ENCODE results near the gene AP3M1.
"Not testable (repeated sequence)": the region's sequence is repeated elsewhere in the genome, so short reads cannot be mapped to it uniquely, and the experiment has no call there.

Gene AP3M1

DNA sequence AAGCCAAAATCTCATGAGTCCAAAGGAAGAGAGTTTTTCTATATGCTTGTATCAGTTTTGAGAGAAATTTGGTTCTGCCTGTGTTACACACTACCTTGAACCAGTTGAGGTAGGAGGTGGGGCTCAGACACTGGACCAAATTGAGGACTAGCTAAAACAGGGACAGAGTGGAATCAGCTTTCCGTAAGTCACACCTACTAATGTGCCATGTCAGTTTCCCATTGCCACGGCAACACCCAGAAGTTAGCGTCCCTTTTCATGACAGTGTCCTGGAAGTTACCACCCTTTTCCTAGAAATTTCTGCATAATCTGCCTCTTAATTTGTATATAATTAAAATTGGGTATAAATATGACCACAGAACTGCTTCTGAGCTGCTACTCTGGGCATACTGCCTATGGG is 9.4 kb upstream of the AP3M1 start:
- DNase-seq: no peak

DNA sequence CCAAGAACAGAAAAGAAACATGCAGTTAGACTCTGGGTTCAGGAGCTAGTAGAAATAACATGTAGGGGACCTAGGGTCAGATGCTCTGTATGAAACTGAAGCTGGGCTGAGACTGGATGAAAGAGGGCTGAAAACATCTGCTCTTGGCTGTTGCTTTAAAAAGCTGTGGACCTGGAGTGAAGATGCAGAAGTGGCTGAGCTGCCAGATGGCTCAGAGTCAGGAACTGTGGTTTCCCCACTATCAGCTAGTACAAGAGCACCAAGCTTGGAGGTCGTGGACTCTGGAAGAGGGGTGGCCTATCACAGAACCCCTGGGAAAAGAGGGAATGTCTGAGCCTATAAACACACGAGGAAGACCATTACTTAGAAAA is 6.3 kb upstream of the AP3M1 start:
- no peak for DNase-seq

DNA sequence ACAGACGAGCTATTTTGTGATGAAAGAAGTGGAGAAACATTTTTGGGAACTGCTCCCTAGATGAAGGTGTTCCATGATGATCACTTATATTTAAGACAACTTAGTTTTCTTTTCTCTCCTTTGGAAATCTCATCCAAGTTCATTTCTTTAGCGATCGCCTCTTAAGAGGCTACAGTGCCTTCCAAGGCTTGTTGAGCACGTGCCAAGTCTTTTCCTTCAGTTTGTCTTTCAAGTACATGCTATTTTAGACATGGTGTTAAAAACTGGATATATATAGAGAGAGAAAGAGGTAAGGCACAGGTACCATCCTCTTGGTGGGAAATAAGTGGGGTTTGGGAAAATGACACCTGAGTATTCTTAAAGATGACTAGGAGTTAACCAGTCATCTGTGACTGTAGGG is 3.0 kb upstream of the AP3M1 start:
- no peak for DNase-seq

DNA sequence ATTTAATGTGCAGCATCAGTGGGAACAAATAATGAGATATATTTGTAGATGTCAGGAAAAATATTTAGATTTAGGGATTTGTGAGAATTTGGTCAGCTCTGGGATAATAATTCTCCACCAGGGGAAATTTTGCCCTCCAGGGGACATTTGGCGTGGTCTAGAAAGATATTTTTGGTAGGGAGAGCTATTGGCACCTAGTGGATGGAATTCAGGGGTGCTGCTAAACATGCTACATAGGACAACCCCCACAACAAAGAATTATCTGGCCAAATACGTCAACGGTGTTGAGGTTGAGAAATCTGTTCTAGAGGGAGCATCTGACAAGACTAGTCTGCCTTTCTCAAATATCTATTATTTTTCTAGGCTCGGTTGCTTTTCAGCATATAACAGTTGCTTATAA is 2.5 kb upstream of the AP3M1 start:
- no peak for DNase-seq

DNA sequence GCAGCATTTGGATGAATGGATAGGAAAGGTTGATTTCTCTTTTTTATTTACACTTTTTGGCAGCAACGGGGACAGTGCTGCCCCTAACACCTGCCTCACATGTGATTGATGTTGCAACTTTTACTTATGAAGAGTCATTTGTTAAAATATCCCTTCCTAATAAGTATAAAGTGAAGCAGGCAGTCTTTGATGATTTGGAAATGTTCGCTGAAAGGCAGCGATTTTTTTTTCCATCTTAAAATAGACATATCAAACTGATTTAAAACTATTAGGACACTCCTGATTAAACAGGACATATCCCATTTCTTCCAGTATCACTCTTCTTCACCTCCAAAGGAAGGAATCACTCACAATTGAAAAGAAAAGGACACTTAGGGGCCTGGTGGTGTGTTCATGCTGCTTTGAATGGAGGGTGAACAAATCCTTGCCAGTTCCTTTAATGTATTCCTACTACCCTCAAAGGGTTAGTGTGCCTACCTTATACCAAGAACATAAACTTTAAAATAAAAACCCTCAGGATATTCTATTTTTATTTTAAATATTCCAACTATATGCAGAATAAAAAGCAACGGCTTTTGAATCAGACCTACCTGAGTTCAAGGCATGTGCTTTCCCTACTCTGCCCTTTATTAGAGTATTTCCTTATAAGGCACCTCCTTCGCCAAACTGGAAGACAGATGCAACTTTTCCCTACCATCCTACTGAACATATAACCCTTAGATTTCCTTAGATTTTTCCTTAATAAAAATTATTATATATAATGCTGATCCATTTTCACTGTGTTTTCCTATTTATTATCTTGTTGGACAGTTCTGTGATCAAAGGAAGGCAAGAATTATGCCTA is 1.5 kb upstream of the AP3M1 start:
- no peak for DNase-seq

DNA sequence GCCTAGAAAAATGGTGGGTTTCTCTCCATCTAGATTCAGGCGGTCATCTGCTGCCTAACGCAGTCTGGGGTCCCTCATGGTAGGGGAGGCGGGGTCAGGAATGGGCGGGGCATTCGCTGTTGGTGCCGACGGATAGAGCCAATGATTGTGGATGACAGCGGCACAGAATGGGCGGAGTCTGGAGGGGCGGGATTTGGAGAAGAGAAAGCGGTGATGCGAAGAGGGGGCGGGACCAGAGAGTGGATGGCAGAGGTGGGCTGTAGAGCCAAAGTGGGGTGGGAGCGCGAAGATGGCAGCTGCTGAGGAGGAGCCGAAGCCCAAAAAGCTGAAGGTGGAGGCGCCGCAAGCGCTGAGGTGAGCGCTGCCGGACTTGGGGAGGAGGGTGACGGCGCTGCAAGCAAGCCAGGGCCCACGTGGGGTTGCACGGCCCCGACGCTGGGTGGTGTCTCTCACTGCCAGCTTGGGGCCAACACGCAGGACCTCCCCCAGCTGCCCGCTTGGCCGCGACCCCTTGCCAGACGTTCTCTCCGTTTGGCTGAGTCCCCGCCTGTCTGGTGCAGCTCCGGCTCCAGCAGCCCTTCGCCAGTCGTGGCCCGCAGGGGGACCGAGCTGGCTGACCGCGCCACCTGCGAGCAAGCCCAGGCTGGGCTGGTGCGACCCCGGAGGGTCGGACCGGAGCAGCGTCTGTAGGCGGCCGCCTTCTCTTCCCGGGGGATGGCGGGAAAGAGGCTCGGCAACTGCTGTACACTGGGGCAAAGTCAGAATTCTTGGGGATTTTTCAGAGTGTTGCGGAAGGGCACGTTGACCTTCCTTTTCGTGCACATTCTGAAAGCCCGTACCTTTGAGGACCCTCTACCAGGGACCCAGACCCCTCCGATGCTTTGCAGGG is 606 bp upstream of the AP3M1 start, which contains the start of gene ADK:
TSS of gene ADK (plus strand) at position 232 of the 889 bp plus-strand sequence. CDS start at position 290, 58 bp downstream.
- DNase-seq: peak; percentile 89 to 90

DNA sequence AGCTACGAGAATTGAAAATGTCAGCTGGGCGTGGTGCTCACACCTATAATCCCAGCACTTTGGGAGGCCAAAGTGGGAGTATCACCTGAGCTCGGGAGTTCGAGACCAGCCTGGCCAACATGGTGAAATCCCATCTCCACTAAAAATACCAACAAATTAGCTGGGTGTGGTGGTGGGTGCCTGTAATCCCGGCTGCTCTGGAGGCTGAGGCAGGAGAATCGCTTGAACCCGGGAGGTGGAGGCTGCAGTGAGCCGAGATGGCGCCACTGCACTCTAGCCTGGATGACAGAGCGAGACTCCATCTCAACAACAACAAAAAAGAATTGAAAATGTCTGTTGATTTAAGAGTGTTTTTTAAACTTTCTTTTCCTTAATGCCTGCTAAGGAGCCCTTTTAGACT is 3.6 kb downstream of the AP3M1 start:
- not testable (repeated sequence) for DNase-seq

DNA sequence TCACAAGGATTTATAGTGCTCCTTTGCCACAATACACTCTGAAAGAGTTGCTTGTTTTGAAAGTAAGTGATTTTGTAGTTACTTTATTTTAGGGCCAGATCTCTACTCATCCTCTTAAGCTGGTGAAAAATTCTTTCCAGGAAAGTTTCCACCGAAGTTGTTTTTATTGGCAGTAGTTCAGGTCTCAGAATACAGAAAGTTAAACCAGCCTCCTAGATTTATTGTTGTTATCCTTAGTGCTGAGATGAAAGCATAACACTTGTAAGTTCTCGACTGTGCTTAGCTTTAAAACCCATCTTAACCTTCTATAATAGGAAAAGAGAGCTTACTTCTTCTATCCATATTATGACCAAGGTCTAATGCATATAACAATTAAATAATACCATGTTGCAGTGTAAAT is 5.5 kb downstream of the AP3M1 start:
- no peak for DNase-seq

DNA sequence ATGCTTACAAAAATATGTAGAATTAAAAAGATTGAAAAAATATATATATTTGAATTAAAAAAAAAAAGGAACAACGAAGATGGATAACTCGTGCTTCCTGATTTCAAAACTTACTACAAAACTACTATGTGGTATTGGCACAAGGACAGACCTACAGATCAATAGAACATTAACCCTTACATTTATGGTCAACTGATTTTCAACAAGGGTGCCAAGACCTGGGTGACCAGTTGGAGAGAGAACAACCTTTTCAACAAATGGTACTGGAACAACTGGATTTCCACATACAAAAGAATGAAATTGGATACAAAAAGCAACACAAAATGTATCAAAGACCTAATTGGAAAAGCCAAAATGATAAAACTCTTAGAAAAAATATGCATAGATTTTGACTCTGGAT is 10.1 kb downstream of the AP3M1 start:
- DNase-seq: no peak

DNA sequence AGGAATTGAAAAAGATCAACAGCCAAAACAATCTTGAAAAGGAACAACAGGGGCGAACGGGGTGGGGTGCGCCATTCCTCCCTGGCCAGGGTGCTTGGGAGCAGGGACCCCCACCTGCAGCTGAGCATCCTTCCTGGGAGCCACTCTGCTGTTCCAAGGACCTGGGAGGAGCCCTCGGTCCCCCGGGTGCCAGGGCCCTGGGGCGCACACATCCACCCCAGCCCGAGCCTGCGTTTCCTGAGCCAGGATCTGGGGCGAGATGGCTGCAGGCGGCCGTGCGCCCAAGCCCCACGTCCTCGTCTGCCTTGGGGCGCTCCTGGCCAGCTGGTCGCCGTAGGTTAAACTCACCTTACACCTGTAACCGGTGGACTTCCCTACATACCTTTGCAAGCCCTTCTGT is 10.6 kb downstream of the AP3M1 start:
- no peak for DNase-seq

DNA sequence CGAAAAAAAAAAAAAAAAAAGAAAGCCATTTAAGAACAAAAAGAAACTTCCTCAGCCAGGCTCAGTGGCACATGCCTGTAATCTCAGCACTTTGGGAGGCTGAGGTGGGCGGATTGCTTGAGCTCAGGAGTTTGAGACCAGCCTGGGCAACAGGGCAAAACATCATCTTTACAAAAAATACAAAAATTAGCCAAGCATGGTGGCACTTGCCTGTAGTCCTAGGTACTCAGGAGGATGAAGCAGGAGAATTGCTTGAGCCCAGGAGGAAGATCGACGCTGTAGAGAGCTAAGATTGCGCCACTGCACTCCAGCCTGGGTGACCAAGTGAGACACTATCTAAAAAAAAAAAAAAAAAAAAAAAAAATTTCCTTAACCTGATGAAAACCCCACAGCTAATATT is 12.0 kb downstream of the AP3M1 start:
- DNase-seq: not testable (repeated sequence)

DNA sequence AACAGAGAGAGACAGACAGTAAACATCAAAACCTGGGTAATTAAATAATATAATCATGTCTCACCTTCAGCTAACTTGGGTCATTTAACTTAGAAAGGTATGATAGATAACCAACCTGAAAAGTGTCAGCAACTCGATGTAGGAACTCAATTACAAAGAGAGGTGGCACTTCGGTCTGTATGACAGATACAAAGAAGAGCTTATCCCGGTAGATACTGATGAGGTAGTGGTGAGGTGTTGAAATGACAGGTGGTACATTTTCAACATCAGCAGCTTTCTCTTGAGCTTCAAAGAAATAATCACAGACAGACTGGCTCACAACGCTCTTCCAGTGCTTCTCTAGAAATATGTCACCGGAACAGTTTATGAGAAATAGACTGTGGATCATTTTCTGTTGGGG is 12.6 kb downstream of the AP3M1 start:
- no peak for DNase-seq

DNA sequence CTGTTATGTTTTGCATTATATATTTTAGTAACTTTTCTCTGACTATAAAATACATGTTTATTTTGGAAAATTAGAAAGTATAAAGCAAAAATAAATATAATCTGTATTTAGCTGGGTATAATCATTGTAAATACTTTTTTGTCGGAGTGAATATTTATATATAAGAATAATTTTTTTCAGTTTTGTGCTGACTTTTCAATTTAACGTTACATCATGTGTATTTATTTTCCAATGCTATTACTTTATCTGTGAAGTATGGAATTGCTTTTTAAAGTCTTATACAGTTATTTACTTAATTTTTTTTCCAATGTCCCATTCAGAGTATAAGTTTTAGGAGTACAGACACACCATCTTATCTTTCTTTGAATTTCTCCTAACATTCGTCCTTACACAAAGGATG is 15.2 kb downstream of the AP3M1 start:
- no peak for DNase-seq

DNA sequence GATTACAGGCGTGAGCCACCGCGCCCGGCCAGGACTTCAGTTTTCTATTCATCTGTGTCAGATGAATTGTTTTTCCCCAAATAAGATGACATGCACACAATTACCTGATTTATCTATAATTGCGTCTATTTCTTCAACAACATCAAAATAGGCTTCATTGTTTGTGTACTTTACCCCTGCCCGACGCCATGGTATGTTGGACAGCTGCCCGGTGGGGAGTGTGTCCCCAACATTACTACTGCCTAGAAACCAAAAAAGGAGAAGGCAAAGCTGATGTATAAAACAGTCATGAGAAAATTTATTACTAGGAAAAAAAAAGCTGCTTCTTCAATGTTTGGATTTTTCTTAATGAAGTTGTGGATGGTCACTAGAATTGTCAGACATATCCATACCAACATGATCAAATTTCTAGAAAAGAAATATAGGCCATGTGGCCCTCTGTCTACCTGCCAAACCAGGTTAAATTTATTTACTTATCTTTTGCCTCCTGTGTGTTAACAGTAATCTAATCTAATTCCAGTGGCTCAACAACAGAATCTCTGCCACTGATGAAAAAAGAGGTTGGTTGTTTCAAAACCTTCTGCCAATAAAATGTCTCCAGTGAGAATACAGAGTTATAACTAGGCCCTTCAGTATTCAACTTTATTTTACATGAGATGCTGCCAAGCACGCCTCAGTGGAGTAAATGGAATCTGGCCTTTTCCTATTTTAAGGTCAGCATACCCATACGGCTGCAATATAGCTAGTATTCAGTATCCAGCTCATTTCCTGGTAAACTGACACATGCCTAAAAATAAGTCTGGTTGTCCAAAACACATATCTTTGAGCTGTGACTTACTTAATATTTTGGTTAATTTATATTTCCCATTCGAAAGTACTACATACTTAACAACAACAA is 16.5 kb downstream of the AP3M1 start:
- DNase-seq: no peak

DNA sequence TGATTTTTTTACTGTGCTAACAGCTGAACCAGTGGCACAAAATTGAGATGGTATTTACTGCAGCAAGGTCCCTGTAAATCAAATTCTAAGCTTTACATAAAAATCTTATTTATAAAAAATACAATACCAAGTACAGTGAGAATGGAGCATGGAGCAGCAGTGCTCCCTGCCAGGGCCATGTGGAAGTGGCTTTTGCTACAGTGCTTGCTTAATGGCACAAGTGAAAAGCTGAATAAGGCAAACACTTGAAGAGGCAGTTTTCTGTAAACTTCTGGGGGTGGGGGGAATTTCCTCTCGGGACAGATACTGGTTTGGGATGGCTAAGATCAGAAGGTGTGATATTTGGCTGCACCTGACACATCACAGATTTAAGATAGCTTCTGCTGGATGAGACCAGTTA is 27.5 kb downstream of the AP3M1 start:
- no peak for DNase-seq

DNA sequence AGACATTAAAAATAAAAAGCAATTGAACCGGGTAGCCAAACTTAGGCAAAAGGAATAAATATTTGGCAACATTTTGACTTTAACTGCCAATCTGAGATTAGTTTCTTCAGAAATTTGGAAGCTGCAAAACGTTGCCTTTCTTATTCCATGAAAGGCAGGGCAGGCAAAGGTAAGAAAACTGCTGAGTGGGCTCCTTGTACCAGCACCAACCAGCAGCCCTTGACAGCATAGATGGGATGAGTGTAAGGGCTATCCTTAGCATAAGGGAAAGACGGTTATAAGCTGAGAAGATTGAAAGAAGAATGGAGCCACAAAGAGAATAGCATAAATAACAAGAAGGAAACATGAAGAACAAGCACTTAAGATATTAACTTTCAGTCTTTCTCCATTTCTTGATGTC is 28.6 kb downstream of the AP3M1 start:
- no peak for DNase-seq

DNA sequence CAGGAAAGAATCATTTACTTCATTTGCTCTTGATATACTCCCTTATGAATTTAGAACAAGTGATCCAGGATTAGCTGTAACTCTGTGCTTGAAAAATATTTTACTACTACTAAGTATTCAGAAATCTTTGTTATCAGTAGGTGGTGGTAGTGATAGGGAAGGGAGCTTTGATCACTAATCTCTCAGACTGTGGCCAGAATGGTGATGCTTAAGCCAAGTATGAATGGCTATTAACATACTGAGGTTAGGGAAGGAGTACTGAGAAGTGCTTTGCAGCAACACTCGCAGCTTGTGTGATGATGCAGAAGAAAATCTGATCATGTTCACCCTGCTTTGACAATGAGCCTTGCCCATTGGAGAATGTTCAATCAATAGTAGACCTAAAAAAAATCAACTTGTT is 29.3 kb downstream of the AP3M1 start:
- DNase-seq: no peak

DNA sequence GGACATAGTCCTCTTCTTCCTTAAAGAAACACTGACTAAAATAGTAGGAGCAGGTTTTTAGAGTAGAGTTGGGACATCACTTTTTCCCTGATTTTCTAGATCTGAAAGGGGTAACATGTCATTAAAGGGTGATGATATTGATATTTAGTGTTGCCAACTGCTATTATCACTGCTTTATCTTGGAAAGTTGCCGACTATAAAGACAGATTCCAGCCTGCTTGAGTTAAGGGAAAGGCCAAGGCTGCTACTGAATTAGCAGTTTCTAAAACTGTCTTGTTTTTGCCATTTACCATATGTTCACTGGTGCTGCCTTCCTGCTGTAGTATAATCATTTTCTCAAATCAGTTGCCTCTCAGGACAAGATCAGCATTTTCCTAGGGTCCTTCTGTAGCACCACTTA is 29.7 kb downstream of the AP3M1 start:
- DNase-seq: no peak

DNA sequence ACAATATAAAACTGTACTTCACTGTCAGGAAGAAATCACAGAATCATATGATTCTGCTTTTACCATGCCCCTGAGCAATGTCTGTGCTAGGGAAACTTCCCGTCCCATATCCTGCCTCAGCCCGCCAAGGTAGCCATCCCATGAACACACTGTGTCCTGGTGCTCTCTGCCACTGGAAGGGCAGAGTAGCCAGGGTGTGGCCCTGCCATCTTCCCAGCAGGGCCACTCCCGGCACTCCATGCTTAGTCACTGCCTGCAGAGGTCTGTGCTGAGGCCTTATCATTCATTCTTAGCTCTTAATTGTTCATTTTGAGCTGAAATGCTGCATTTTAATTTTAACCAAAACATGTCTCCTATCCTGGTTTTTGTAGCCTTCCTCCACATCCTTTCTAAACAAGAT is 31.8 kb downstream of the AP3M1 start:
- DNase-seq: no peak

DNA sequence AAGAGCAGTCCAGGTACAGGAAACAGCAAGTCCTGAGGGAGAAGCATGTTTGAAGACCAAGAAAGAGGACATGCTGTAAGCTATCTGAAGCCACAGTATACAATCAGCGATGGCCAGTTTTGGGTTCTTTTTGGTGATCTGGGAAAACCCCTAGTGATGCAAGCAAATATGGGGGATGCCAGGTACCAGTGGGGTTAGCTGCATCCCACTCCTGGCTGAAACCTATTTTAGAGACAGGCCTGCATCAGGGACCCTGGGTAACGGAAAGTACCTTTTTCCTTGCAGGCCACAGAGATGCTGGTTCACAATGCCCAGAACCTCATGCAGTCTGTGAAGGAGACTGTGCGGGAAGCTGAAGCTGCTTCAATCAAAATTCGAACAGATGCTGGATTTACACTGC is 32.9 kb downstream of the AP3M1 start:
- no peak for DNase-seq

DNA sequence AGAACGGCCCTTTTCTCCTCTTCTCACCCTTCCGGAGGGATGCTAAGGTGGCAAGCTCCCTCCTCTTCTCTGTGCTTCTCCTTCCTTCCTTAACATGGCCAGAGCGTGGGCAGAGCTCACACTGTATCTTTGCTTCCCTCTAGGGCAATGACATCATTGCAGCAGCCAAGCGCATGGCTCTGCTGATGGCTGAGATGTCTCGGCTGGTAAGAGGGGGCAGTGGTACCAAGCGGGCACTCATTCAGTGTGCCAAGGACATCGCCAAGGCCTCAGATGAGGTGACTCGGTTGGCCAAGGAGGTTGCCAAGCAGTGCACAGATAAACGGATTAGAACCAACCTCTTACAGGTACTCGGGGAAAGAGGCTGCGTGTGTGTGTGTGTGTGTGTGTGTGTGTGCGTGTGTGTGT is 36.6 kb downstream of the AP3M1 start:
- DNase-seq: no peak

DNA sequence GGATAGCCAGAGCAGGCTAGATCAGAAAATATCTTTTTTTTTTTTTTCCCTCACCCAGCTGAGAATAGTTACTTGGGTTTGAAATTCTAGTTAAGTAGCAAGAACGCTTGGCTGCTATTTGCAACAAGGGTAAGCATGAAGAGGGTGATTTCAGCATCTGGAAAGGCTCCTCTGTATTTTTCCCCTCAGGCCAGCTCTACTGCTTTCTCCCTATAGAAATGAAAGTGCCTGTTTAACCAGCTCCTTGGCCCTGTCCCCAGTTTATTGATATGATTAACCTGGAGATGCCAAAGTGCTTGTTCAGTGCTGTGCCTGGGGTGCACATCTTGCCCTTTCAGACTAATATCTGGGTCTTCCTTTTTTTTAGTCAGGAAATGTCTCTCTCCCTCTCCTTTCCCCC is 37.1 kb downstream of the AP3M1 start:
- DNase-seq: no peak

DNA sequence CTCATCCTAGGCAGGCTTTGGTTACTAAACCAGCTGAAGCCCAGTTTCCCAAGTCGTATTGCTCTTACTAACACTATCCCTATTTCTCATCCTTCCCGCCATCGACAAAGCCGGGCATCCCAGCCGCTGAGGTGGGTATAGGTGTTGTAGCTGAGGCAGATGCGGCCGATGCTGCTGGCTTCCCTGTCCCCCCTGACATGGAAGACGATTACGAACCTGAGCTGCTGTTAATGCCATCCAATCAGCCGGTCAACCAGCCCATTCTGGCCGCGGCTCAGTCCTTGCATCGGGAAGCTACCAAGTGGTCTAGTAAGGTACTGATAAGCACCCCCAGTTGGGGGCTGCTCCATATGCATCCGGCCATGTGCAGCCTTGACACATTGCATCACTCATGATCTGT is 38.8 kb downstream of the AP3M1 start:
- no peak for DNase-seq

All from NCI-H1930 (cell line).